Activated CD8-positive, alpha-beta memory T cell treated with anti-CD3 and anti-CD28 coated beads, Interleukin-2, amount 50 U/mL, for 24 hours (primary cell): Measurements from ENCODE around the gene TFAP2E.

Experiments used
- DNase-seq: peaks from one replicate; pipeline ENCODE4 v3.0.0-alpha.2; 2020; ENCODE audit errors: extremely low read depth

The TFAP2E gene

DNA sequence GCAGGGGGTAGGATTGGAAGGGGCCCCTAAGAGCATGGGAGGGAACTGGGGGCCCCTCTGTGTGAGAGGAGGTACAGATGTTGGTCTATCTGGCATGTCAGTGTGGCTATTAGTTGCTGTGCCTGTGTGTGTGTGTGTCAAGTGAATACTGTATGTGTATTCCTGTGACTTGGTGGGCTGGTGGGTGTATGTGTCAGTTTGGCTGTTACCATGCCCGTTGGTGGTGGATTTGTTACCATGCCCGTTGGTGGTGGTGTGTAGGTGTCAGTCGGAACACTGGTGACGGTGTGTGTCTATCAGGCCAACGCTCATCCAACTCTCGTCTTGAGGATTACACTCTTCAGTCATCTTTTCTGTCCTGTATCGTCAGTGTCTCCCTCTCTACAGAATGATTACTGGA, 22.6 kb downstream of the TFAP2E start:
- DNase-seq, result no peak

DNA sequence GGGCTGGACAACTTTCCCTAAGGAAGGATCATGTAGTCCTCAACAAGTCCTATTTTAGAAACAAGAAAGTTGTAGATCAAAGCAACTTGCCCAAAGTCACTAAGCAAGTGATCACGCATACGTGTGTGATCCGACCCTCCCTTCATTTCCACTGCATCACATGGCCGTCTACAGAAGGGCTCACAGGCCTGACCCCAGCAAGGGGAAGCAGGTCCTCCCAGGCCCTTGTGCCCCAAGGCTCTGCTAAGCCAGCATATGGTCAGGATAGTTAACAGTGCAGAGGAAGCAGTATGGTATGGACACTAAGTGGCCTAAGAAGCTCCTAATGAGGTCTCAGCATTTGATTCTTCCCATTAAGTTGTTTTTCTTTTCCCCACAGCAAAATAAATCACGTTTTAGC, 24.8 kb downstream of the TFAP2E start:
- no peak for DNase-seq

DNA sequence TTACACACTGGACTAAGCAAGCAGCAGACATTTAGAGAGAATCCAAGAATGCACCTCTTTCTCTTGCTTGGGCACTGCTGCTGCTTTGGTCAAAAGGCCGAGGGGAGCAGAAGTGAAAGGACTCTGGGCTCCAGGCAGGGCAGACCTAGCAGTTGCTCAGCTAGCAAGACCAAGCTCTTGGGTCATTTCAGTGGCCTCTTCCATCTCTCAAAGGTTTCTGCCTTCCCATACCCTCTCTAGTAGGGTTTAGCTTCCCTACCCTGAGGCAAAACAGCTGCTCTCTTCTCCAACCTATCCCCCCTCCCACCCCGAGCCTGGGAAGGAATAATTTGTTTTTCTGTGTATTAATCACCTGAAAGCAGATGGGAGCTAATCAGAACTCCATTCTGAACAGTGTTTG, 25.8 kb downstream of the TFAP2E start:
- no peak for DNase-seq

DNA sequence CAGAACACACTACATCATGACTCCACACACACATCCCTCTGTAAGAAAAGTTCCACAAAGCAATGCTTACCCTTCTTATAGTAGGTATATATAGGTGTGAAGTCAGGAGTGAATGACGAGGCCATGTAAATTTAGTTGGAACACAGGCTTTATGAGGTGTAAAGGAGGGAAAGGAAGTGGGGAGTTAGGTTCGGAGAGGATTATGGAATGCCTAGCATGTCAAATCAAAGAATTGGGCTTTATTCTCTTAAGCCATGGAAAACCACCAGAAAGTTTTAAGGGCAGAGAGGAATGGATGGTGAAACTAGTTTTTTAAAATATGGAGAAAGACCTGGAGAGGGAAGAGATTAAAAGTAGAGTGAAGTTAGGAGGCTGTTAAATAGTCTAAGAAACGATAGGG, 26.3 kb downstream of the TFAP2E start:
- no peak for DNase-seq

DNA sequence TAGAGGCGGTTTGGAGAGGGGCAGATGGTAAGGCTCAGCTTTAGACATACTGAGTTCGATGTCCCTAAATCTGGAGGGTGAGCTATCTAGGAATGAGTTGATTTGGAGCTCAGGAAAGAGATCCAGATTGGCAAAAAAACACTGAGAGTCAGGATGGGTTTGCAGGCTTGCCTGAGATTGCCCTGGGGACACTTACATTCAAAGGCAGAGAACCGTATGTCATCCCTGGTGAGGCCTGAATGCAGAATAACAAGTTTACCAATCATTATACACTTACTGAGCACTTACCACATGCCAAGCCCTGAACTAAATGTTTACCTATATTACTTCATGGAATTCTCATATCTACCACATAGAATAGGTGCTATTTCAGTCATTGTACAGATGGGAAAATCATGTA, 27.5 kb downstream of the TFAP2E start:
- DNase-seq, result no peak

DNA sequence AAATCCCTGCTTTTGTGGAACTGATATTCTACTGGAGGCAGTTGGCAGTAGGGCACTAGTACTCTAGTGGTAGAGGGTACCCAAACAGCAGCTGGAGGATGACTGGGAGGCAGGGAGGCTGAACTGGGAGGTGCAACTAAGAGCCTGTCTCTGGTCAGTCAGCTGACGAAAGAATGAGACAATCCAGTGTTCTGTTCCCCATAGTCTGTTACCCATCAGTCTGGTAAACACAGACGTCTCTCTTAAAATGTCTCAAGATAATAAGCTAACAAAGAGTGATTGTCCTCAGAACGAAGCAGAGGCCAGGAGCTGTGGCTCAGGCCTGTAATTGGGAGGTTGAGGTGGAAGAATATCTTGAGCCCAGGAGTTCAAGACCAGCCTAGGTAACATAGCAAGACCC, 30.4 kb downstream of the TFAP2E start:
- DNase-seq, result no peak

DNA sequence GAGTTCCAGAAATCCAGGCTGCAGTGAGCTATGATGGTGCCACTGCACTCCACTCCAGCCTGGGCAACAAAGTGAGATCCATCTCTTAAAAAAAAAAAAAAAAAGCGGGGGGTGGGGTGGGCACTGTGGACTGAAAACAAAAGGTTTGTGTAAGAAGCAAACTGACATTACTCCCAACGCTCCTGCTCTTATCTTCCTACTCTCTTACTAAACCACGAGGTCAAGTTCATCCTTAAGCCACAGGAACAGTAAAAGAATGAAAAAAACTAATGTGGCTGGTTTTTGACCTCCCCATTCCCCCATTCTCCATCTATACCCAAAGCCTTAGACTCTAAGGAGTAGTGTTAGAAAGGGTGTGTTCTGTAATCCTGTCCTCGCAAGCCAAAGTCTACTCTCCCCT, 30.8 kb downstream of the TFAP2E start:
- no peak for DNase-seq

DNA sequence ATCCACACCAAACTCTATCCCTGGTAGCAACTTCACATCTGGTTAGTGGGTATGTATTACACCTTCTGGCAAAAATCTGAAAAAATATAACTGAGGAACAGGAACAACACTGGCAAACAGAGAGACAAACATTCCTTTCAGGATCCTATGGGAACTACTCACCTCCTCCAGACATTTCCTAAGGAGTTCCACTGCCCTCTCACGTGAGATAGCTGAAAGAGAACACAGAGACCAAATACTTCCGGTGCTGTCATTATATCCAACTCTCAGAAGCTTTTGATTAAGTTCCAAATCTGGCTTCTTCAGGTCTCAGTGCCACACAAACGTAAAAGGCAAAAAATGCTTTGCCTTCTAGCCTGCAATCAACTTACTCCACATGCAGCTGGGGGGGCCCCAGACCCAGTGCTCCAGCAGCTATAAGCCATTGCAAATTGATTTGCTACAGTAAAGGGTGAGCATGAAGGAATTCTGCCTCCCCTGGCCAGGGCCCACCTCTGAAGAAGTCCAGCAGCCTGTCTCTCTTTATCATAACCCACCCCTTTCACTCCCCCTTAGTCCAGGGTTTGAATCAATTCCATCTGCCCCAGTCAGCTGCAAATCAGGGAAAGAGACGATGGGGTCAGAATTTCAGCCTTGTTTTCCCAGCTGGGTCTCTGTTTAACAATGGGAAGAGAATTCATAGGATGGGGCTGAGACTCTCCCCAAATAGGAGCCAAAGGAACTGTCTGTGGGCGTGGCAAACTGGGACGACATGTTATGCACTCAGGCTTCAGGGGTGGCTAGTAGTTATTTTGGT, 32.2 kb downstream of the TFAP2E start:
- DNase-seq, result no peak

DNA sequence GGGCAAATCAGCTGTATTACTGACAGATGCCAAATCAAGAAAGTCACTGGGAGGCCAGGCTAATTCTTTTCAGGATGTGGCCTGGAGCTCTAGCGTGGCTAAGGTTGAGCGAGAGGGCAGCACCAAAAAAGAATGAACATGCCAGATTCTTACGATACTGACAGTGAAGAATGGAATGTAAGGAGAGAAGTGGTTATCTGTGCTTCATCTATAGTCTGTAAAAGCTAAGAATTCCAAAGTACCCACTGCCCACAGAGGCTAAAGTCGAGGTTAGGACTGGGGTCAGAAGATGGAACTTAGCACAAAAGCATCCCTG, 32.7 kb downstream of the TFAP2E start:
- no peak for DNase-seq

DNA sequence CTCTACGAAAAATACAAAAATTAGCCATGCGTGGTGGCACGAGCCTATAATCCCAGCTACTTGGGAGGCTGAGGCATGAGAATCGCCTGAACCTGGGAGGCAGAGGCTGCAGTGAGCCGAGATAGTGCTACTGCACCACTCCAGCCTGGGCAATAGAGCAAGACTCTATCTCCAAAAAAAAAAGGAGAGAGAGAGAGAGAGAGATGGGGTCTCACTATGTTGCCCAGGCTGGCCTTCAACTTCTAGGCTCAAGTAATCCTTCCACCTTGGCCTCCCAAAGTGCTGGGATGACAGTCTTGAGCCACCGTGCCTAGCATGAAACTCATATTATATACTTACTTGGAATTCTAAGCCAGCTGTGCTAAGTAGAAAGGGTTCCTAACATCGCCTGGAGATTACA, 38.5 kb downstream of the TFAP2E start:
- no peak for DNase-seq

DNA sequence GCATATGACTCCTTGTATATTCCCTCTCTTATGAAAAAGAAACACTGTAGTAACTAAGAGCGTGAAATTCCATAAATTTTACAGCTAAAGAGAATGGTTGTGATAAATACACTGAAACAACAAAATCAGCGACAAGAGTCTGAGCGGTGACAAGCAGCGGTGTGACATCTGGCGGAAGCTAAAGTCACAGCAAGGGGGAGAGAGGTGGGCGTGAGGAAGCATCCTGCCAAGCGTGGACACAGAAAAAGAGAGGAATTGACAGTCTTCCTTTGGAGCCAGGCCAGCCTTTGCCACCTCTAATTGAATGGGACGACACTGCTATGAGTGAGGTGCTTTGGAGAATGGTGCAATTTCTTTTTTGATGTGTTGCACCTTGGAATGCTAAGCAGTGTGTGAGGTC, 42.3 kb downstream of the TFAP2E start:
- DNase-seq, result no peak

DNA sequence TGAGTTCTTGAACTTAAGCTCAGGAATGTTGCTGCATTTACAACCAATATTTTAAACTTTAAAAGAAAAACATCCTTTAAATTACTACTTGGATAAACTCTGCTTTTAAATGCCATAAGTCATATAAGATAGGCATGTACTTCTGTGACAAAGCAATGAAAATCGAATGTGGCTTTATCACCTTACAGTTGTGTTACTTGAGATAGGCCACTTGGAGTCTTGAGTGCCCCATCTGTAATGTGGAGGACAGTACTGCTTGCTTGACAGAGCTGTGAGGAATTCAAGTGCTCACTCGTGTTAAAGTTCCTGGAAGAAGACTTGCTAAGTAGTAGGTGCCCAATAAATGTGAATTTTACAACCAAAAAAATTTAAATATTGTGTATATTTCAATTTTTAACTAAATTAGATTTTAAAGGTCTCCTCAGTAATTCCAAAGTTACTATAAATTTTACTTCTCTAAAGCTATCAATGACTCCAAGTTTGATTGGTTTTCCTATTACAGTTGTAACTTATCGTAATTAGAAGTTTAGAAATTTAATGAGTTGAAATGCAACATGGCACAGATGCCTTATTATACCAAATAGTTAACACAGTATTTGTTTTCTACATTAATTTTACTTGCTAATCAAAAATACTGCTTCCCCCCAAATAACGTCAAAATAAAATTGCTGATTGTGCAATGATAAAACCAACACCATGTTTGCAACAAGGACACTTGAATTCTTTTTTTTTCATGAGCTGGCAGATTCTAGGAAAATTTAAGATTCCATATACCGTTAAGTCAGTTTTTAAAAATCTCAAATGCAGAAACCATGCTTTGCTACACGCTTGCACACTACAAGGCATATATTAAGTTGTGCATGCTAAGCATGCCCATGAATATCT, 46.4 kb downstream of the TFAP2E start:
- no peak for DNase-seq

DNA sequence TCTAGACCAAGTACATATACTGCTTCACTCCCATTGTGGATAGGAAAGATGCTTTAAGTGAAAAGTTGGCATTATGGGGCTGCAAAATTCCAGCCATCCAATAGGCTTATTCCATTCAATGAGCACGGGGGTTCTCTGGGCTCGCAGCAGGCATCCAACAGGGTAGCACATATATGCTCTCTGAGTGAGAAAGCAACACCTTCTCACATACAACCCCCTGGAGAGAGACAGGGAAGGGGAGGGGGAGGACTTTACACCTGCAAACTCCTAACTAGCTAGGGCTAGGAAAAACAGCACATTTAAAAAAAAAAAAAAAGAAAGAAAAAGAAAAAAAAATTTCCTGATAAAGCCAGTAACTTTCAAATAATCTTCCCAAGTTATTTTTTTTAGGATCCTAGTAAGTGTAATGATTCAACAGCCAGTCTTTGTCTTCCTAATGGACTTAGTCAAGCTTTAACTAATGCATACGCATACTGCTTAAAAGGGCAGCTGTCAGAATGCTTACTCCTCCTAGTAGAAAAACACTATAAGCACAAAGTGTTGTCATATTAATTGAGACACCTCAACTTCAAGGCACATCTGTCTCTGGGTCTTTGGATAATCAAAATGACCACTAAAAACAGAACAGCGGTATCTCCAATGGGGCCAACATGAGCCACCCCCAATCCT, 49.5 kb downstream of the TFAP2E start:
- no peak for DNase-seq

DNA sequence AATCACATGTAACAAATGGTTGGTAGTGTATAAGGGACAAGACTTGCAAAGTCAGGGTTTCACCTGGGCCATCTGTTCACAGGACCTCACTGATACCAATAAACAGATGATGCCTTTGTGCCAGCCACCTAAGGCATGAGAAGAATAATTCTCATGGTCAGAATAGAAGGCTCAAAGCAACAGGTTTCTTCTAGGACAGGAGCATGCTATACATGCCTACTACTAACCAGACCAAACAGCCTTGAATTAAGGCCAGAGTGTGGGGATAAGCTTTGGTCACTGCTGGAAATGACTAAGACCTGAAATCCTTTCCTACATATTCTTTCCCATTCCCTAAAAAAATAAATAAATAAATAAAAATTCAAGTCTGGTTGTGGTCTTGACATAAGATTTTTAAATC, 50.7 kb downstream of the TFAP2E start:
- DNase-seq, result no peak

DNA sequence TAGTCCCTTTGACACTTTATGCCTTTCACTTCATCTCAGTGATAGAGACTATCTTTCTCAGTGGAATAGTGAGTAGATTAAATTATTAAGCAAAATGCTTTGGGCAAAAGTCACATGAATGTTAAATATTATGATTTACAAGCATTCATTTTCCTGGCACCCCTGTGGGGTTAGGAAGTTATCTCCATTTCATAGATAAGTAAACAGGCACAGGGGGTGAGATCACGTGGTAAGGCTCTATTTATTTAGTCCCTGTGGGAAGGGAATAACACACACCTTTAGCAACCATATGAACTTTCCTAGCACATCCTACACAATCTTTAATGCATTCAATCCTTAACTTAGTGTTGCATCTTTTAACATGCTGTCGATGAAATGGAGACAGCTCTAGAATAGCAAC, 55.9 kb downstream of the TFAP2E start:
- DNase-seq, result no peak

DNA sequence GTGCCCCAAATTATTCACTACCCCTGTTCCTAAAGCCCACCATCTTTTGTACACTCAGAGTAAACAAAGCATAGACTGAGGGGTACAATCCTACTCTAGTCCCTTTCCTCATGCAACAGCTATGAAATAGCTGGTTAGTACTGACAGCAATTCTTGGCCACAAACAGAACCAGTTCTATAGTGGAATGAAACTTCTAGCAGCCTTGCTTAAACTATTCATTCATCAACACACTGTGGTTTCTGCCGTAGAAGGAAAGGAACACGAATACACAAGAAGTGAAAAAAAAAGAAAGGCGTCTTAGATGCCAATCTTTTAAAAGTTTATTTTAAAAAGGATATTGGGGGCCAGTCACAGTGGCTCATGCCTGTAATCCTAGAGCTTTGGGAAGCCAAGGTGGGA, 58.3 kb downstream of the TFAP2E start:
- no peak for DNase-seq

DNA sequence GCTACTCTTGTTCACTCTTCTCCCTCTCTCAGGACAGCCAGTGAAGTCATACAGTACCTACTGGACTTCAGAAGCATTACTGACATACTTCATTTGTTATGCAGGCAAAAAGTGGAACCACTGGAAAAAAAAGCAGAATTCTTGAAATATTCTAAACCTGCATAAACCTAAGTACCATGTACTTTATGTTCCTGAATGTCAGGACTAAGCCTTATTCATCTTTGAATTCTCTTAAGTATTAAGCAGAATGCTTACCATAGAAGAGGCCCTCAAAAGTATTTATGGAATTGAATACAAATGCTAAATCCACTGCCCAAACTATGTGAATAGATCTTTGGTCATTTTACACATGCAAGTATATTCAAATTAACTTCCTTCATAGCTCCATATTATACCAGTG, 60.4 kb downstream of the TFAP2E start:
- DNase-seq, result no peak

DNA sequence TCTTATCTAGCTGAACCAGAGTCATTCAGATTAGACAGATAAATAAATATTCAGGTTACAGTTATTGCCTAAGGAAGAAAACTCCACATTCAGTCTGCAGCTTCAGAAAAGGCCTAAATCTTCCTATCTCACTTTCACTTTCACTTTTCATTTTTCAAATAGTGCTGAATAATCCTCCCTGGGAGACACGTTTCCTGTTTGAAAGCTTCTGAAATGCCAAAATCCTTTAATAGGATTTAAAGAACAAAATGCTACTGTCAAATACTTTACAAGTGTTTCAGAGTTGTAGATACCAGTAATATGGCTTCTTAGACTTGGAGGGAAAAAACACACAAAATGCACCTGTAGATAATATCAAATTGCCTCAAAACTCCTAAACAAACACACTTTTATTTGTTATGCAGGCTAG, 64.3 kb downstream of the TFAP2E start:
- no peak for DNase-seq

DNA sequence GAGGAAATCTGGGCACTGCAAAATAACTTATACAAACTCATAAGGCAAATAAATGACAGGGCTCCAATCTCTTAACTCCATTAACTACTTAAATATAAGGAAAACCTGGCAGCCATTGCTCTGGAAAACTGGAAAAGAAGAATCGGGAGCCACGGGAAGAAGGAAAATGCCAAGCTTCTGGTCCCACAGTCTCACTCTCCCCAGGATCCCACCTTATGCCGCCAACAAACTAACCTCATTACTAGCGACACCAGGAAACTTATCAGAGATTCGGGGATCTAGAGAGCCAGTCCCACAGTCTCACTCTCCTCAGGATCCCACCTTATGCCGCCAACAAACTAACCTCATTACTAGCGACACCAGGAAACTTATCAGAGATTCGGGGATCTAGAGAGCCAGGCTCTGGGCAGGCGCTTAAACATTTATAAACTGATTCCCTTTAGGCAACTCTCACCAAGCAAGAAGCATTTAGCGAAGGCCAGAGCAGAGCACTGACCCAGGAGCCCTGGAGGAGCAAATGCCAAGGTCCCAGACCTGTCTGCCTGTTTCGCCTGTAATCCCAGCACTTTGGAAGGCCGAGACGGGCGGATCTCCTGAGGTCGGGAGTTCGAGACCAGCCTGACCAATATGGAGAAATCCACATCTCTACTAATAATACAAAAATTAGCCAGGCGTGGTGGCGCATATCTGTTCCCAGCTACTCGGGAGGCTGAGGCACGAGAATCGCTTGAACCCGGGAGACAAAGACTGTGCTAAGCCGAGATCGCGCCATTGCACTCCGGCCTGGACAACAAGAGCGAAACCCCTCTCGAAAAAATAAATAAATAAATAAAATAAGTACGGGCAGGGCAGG, 67.5 kb downstream of the TFAP2E start:
- DNase-seq, result no peak

DNA sequence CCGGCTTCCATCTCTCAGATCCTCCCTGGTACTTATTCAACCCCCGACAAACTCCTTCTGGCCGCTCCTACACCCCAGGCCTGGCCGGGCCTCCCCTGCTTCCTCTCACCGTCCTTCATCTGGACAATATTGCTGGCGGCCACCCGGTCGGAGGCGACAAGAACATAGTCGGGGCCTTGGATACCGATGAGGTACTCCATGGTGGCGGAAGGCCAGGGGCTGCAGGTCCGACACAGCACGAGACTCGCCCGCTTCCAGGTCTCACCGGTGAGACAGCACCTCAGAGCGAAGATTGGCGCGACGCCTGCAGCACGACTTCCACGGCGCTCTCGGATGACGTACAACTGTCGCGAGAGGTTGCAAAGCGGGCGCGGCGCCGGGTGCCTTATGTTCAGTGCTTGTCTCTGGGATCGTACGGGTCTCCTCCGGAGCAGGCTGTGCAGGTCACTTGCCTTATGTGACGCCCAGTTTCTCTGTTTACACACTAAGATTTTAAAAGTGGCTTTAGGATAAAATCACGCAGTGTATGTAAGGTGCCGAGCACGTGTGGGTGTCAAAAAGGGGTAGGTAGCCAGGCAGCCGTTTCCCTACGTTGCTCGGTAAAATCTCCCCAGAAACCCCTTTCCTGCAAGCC, 68.2 kb downstream of the TFAP2E start, which contains the start of gene PSMB2:
Gene PSMB2 (minus strand): TSS at position 294 of the 634 bp plus-strand sequence. CDS start 94 bp downstream, at position 200.
- DNase-seq, result peak; percentile 95

DNA sequence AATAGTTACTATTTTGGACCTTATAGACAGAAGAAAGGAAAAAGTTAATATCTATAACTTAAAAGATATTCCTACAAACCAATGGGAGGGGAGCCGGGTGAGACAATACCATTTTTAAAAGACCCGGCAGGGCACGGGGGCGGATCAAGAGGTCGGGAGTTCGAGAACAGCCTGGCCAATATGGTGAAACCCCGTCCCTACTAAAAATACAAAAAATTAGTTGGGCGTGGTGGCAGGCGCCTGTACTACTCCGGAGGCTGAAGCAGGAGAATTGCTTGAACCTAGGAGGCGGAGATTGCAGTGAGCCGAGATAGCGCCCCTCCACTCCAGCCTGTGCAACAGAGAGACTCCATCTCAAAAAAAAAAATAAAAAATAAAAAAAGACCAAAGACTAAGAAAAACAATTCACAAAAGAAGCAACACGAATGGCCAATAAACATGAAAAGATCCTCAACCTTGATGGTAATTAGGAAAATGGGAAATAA, 69.4 kb downstream of the TFAP2E start:
- DNase-seq, result no peak
